GM19239 (cell line): ENCODE results near the gene ITGB2.

Experiments used
- DNase-seq: peaks from one replicate; pipeline ENCODE4 v3.0.0; 2011; ENCODE audit warnings: low spot score; ENCODE audit not compliant: insufficient read length
- FAIRE-seq: peaks from 2 replicates; lab custom pipeline; 2011; peaks lifted over from hg19 to GRCh38; lab: Jason Lieb, UNC

The ITGB2 gene

GRCh38 chr21:44956356-44957046 lies 35.8 kb upstream of the ITGB2 start:
- FAIRE-seq (no peak), DNase-seq (no peak)

GRCh38 chr21:44955798-44956175 lies 35.1 kb upstream of the ITGB2 start:
- FAIRE-seq (no peak), DNase-seq (no peak)

- FAIRE-seq (no peak), DNase-seq (no peak)
Observed at GRCh38 chr21:44955141-44955797, 34.6 kb upstream of the ITGB2 start.

GRCh38 chr21:44954281-44954771 lies 33.6 kb upstream of the ITGB2 start:
- FAIRE-seq (no peak), DNase-seq (no peak)

- DNase-seq = no peak
- no peak for FAIRE-seq
Observed at GRCh38 chr21:44953628-44954021, 32.9 kb upstream of the ITGB2 start.

GRCh38 chr21:44952929-44953627 lies 32.4 kb upstream of the ITGB2 start:
- FAIRE-seq (no peak), DNase-seq (no peak)

GRCh38 chr21:44952116-44952928 lies 31.6 kb upstream of the ITGB2 start:
- no peak for FAIRE-seq

GRCh38 chr21:44951186-44951915 lies 30.7 kb upstream of the ITGB2 start:
- FAIRE-seq (no peak), DNase-seq (no peak)

More at GRCh38 chr21:44952116-44952928, 31.6 kb upstream of the ITGB2 start:
- no peak for DNase-seq

GRCh38 chr21:44950351-44950750 lies 29.7 kb upstream of the ITGB2 start:
- FAIRE-seq = no peak
- DNase-seq = no peak

- DNase-seq (peak; percentile 95), FAIRE-seq (peak; percentile 94)
Observed at GRCh38 chr21:44949779-44950198, 29.1 kb upstream of the ITGB2 start.

- FAIRE-seq (no peak), DNase-seq (no peak)
Observed at GRCh38 chr21:44949161-44949778, 28.6 kb upstream of the ITGB2 start.

- DNase-seq (no peak), FAIRE-seq (no peak)
Observed at GRCh38 chr21:44948426-44949120, 27.9 kb upstream of the ITGB2 start.

- DNase-seq (no peak), FAIRE-seq (no peak)
Observed at GRCh38 chr21:44947930-44948331, 27.2 kb upstream of the ITGB2 start.

- FAIRE-seq (no peak), DNase-seq (no peak)
Observed at GRCh38 chr21:44947111-44947929, 26.6 kb upstream of the ITGB2 start.

GRCh38 chr21:44946254-44947041 lies 25.7 kb upstream of the ITGB2 start:
- FAIRE-seq (no peak), DNase-seq (no peak)

- DNase-seq (no peak), FAIRE-seq (no peak)
Observed at GRCh38 chr21:44944596-44944995, 23.9 kb upstream of the ITGB2 start.
